GM18526 (cell line): Measurements from ENCODE around the gene WDR48.

Experiments used
- POLR2A ChIP-seq: IDR thresholded peaks from 3 replicates; pipeline ENCODE4 v1.6.1; 2011; ENCODE audit not compliant: insufficient read length; ENCODE audit errors: extremely low read depth

WDR48 gene

GRCh38 chr3:39094851-39095677 lies 43.2 kb downstream of the WDR48 start:
- no peak for TF ChIP-seq POLR2A

- no peak for TF ChIP-seq POLR2A
These were observed 44.0 kb downstream of the WDR48 start for GRCh38 chr3:39095778-39096177.

GRCh38 chr3:39096775-39097174 lies 45.0 kb downstream of the WDR48 start:
- TF ChIP-seq POLR2A, result no peak

DNA sequence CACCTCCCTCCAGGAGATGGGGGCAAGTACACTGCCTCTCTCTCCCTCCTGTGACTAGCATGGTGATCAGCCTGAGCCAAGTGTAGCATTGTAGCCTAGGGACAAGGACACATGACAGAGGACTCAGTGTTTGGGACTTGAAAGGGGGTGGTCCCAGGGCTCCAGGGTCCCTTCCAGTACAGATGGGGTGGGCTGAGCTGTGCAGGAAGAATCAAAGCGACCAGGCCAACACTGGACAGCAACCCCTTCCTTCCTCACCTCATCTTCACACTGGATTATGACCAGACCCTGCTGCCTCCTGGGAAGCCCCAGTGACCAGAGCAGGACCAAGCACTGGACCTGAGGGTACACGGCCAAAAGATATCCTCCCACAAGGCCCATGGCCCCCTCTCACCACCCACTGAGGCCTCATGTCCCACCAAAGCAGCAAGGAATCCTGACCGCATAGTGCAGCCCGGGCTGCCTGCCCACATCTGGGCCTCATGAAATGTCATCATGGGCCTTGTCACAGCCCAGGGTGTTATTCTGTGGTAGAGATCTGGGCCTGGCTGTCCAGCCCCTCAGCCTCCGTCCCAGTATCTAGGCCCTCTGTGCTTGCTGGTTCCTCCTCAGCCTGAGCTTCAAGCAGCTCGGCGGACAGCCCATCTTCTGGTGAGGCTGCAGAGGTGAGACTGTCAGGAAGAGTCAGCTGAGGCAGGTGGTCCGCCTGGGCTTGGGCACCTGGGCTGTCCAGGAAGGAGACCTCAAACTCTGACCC lies 46.1 kb downstream of the WDR48 start:
- no peak for TF ChIP-seq POLR2A

- no peak for TF ChIP-seq POLR2A
These were observed 46.7 kb downstream of the WDR48 start for GRCh38 chr3:39098473-39099000.

- no peak for TF ChIP-seq POLR2A
These were observed 47.4 kb downstream of the WDR48 start for GRCh38 chr3:39099242-39099641.

GRCh38 chr3:39099738-39100499 lies 48.1 kb downstream of the WDR48 start:
- TF ChIP-seq POLR2A, result no peak

- no peak for TF ChIP-seq POLR2A
These were observed 48.7 kb downstream of the WDR48 start for GRCh38 chr3:39100500-39100886.

GRCh38 chr3:39101022-39101689 lies 49.3 kb downstream of the WDR48 start:
- no peak for TF ChIP-seq POLR2A

DNA sequence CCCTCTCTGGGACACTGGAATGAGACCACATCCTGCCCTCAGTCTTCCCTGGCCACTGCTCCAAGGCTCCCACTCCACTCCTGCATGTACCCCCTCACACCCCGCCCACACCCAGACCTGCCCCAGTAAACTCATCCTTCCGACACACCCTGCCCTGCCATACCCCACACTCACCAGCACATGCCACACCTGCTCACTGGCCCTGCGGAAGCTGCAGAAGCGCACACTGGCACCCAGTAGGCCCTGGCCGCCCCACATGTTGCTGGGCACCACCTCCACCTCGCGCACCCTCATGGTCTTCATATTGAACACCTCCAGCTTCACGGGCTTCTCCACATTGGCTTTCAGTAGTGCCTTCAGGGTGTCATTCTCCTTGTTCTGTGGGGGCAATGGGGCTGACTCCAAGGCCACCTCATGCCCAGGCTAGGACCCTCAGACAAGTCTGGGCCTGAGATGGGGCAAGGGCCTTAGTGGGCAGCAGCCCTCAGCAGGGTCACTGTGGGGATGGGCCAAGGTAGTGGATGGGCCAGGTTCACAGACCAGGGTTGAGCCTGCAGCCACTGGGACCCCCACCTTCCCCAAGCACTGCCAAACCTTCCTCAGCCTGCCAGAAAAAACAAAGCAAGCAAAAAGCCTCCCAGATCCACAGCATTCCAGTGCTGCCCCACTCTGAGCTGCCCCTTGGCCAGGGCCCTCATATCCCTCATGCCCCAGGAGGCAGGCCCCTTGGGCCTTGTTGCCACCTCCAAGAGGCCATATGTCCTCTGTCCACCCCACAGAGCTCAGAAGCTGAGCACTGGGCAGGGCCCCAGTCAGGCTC lies 50.9 kb downstream of the WDR48 start:
- no peak for TF ChIP-seq POLR2A

DNA sequence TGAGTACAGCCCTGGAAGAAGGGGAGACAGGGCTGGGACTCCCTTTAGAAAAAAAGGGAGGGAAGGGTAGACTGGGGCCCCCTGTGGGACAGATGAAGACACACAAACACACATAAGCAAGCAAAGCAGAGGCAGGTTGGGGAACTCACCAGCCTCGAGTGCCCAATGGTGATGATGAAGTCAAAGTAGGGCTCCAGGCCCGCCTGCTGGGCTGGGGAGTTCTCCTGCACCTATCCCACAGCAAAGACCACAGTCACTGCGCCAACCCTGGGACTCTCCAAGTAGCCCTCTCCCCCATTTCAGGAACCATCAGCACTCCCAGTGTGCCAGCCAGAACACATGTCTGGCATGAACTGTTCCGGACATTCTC lies 51.5 kb downstream of the WDR48 start:
- no peak for TF ChIP-seq POLR2A

GRCh38 chr3:39103791-39104552 lies 52.2 kb downstream of the WDR48 start:
- TF ChIP-seq POLR2A, result no peak

DNA sequence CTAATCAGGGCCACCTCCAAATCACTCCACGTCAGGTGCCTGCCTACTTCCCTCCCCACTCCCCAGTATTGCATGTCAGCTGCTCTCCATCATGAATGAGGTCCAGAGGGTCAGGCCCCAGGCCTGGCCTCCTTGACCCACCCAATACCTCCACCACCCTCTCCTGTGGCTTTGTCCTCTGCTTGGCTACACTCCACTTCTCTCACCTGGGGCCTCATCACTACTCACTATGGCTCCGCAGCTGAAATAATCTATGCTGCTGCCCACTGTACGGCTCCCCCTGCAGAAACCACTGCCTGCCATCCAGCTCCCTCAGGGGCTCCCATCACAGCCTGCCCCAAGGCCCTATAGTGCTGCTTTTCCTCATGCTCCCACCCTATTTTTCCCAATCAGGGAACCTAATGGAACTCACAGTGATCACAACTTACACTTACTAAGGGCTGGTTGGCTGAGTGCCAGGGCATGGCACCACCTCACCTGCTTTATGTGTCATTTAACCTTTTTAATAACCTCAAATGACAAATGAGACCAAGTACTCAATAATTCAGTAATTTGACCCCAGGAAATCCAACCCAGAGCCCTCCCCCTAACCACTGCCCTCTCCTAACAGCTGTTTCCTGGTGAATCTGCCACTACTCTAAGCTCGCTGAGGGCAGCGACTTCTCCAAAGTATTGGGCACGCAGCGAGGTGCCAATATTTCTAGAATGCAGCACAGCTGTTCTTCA lies 53.3 kb downstream of the WDR48 start:
- TF ChIP-seq POLR2A, result no peak
